ENCODE measurements around the gene TP53I13.

TP53I13 gene

DNA sequence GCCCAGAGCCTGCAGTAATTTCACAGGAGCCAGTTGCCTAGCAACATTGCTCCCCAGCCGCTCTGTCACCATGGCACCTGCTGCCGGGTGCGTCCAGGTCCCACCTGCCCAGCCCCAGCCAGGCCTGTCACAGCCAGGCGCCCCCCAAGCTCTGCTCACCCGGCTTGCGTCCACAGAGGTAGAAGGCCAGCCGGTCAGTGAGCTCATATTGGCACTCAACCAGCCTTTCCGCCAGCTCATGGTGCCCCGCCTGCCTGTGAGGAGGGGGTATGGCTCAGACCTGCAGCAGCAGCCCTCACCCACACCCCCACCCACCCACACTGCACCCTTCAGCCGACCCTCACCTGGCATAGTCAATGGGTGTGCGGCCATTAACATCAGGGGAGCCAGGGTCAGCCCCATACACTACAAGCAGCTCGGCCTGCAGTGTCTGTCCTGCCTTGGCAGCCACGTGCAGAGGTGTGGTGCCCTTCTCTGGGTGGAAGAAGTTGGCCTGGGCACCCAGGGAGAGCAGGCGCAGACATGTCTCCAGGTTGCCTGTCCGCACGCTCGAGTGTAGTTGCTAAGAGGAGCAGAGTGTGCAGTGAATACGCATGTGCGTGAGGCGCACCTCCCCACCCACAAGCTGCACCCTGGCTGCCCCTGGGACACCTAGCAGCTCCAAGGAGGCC lies 13.2 kb downstream of the TP53I13 start:
- DNase-seq (ENCODE audit: low spot score): no peak

DNA sequence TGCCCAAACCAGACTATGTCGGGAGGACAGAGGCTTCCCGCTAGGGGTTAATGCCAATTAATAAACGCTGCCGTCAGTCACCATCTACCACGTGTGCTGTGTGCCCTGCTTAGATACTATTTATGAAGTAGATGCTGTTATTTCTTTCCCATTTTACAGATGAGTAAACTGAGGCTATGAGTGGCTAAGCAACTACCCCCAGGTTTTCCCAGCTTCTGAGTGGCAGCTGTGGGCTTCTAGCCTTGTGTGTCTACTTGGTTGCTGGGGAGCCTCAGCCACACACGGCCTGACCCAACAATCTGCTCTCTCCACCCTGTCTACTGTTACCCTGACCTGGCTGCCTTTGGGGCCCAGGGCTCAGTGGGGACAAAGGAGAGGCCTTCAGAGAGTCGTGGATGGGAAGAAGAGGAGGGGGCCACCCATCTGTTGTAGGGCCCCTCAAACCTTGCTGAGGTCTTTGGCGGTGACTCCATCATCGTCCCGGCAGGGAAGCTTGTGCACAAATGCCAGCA lies 13.8 kb downstream of the TP53I13 start:
- DNase-seq (ENCODE audit: low spot score): no peak

GRCh38 chr17:29582772-29583171 lies 14.3 kb downstream of the TP53I13 start:
- no peak for DNase-seq (ENCODE audit: low spot score)

DNA sequence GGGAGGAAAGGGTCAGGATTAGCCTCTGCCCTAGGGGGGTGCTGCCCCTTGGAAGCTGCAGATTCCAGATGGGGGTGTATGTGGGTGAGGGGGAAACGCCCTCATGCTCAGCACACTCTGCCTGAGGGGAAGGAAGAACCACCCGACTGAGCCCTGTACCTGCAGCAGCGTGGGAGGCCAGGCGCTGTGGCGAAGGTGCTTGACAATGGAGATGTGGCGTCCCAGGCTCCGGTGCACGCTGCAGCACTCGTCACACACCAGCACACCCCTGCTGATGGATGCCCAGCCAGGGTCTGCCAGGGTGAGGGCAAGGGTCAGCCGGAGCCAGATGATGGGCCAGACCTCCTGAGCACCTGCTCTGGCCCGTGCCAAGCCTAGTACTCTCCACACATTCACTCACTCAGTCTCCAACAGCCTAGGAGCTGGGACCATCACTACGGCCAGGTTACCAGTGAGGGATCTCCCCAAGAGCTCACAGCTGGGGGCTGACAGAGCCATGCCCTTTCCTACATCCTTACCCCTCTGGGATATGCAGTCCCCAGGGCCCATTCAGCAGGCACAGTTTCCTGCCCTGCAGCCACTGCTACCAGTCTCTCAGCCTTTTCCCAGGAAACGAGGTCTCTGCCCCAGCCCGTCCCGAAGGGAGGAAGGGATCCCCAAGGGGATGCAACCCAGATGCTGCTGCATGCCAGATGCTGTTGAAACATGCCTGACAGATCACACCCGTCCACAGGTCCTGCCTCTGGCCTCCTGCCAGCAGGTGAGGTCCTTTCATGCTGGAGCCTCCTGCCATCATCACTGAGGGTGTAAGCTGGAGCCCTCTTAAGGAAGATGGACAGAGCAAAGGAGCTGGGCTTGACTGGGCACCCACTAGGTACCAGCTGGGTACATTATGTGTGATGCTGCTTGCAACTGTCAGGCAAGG lies 15.1 kb downstream of the TP53I13 start:
- DNase-seq (ENCODE audit: low spot score): no peak

- no peak for DNase-seq (ENCODE audit: low spot score)
These were observed 16.1 kb downstream of the TP53I13 start for GRCh38 chr17:29584452-29585079.

GRCh38 chr17:29585080-29585751 lies 16.7 kb downstream of the TP53I13 start:
- no peak for DNase-seq (ENCODE audit: low spot score)

DNA sequence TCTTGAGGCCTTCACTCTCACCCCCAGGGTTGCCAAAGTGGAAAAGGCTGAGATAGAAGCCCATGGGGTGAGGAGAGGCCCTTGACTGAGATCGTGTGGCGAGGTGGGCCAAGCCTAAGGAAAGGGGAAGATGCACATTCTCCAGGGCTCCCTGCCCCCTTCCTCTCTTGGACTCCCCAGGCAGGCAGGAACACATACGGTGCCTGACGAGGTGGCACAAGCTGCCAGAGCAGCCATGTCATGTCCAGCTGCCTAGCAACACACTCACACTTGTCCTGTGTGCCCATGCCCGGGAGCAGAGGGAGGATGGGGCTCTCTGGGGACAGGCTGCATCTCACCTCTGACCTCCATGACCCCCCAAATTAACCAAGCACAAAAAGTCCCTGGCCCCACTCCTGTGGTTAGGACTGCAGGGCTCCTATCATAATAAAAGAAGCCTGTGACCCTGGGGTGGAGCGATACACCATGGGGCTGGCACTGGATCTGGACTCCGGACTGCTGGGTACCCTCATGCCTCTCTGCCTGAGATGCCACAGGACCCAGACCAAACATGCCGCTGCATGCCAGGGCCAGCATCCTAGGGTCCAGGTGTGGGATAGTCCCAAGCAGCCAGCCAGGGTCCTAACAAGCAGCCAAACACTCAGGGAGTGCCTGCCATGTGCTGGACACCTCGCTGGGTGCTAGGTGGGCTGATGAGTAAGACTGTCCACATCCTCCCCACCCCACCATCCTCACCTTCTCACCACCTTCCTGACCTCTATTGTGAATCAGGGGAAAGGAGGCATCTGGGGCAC lies 18.4 kb downstream of the TP53I13 start:
- DNase-seq (ENCODE audit: low spot score): no peak

GRCh38 chr17:29587591-29587990 lies 19.1 kb downstream of the TP53I13 start:
- DNase-seq (ENCODE audit: low spot score): no peak

- no peak for DNase-seq (ENCODE audit: low spot score)
These were observed 19.6 kb downstream of the TP53I13 start for GRCh38 chr17:29588017-29588561.

DNA sequence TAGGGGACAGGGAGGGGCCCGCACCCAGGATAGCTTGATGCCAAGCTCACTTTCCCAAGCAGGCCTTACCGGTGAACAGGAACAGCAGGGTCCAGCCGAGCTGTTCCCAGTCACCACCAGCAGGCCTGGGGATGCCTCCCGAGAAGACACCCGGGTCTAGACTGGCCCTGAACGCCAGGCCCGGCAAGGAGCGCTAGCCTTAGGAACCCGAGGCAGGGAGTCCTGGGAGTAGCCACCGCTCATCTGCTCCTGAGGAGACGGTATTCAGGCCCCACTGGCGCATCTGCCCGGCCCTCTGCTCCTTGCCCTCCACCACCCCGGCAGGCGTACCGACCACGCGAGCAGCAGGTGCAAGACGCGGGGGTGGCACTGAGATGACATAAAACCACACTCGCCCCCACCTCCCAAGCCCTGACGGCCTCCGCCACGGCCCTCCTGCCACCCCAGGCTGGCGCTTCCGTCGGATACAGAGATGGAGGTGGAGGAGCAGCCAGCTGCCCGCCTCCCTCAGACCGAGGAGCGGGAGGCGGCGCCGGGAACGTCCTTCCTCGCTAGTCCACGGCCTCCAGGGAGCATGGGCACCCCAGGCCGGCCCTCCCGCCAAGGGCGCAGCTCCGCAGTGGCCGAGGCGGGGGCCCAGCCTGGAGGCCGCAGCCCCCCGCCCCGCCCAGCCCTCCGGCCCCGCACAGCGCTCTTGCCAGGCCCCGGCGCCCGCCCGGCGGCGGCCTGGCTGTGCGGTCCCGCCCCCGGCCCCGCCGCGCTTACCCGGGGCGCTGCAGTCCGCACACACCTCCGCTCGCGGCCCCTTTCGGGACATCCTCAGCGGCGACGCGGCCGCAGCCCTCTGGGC lies 20.3 kb downstream of the TP53I13 start:
- peak; percentile 62 for DNase-seq (ENCODE audit: low spot score)

GRCh38 chr17:29589524-29590410 lies 21.3 kb downstream of the TP53I13 start, which contains the start of gene GIT1:
Gene GIT1, minus strand, starts transcription at chr17:29589648. Its CDS starts 270 bp downstream, at chr17:29589378.
- DNase-seq (ENCODE audit: low spot score): peak; percentile 98

DNA sequence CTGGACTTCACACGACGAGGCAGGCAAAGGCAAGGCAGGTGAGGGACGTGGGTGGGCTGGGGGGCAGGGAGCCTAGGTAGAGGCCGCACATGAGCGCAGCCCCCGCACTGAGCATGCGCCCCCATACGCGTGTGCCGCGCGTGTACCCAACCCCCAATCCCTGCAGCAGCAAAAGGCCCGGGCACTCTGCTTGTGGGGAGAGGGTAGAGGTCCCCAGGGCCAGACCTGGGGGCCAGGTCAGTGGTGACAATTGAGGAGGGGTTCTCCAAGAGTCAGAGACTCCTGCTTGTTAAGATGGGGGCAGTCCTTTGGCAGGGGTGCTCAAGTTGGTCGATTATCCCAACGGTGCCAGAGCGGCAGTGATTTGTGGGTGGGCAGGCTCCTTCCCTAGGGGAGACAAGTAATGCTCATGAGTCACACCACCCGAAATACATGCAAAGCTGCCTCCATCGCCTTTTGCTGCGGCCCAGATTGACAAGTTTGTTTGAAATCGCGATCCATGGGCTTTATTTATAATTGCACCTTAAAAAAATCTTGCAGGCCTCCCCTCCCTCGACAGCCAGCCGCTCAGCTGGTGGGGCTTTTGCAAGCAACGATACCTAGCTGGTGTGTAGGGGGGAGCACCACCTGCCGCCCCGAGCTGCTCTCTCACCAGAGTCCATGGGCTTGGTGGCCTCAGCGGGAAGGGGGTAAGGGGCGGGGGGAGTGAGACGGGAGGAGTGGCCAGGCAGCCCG lies 22.1 kb downstream of the TP53I13 start:
- peak; percentile 67 for DNase-seq (ENCODE audit: low spot score)

DNA sequence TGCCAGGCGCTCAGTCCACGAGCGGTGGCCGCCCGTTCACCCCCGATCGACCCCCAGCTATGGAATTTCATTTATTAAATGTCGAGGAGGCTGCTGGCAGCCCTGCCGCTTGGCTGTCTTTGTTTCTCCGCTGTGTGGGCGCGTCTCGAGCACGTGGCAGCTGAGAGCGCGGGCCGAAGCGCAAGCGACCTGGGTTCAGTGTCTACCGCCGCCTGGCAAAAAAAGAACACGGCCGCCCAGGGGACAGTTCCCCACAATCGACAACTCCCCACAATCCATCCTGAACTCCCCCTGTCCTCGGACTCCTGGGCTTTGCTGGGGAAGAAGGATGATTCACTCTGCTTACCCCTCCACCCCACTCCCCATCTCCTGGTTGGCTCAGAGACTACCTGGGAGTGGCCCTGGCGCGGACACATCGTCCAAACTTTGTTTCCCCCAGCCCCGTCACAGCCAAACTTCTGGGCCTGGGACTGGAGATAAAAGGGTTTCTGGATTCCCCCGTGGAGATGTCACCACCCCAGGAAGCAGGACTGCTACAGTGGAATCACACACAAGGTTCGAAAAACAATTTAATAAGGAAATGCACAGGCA lies 22.7 kb downstream of the TP53I13 start:
- peak; percentile 55 for DNase-seq (ENCODE audit: low spot score)

DNA sequence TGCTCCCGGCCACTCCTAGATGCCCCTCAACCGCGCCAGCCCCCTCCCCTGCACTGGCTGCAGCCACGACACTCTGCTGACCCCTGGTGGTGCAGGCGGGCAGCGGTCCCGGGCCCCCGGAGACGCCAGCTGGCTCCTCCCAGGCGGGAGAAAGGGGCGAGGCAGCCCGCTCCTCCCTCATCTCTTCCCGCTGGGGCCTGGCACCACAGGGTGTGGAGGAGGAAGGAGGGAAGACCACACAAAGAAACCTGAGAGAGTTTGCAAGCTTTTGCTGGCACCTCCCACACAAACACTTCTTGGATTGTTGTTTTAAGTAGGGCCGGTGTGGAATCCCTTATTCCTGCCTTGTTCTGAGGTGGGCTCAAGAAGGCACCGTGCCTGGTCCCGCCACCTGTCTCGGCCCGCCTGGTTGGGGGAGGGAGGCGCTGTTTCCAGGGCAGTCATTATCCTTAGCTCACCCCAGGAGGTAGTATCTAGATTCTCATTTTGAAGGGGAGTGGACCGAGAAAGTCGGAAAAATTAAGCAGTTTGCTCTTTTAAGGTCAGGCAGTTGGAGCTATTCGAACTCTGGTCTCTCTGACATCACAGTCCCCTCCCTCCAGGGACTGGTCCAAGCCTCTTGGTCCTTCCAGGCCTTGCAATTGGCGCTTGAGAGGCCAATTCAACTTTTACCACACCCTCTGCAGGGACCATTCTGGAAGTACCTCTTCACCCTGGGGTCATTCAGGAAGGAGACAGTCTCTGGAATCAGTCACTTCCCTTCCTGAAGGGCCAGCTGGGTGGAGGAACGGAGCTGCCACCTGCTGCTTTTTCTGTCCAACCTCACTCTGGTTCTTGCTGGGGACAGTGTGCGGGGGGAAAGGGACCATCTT lies 23.5 kb downstream of the TP53I13 start:
- peak; percentile 95 for DNase-seq (ENCODE audit: low spot score)

DNA sequence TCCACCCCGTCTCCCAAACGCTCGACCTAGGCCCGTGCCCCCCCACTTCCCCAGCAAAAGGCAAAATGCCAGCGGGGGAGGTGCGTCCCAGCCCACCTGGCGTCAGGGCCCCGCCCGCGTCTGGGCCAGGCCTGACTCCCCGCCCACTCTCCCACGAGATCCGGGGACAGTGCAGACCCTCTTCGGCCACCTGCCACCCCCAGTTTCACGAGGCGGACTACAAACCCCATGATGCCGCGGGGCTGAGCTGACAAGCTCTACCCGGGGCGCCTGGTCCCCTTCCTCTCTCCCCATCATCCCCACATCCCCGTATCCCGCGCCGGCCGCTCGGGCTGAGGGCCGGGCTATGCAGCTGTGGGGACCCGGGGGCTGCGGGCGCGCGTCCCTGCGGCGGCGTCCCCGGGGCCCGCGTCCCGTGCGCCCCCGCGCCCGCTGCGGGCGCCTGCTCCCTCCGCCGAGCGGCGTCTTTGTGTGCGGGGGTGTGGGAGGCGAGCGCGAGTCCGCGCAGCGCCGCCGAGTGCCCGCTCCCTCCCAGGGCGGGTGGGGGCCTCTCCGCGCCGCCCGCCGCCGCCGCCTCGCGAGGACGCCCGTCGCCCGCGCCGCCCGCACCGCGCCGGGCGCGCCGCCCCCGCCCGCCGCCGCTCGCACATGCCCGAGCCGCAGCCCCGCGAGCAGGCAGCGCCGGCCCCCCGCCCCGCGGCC lies 24.5 kb downstream of the TP53I13 start, which contains the start of gene ANKRD13B:
ANKRD13B (plus strand) TSS at position 283 of the 702 bp plus-strand sequence. CDS start 490 bp downstream, outside the sequence.
- DNase-seq (ENCODE audit: low spot score): peak; percentile 65

Measured in GM03348 (cell line).